Ascending aorta (tissue), 2 donors: Measurements from ENCODE around the gene SLITRK3. TPM values are rescaled to one million over a fixed set of nuclear protein-coding genes. Genes with fewer than 3 reads are reported as not detected.

Experiments
- DNase-seq, 2 donors: peaks; one replicate each; pipeline ENCODE4 v3.0.0-alpha.2; 2019; ENCODE audit warnings: low spot score in 2 of 2
- H3K27ac ChIP-seq, 2 donors: fragments of 200-600 bp; sonication (generic); one replicate each; pipeline ENCODE4 v1.5.1; 2016 to 2017; ENCODE audit warnings: mild to moderate bottlenecking in 1 of 2
- H3K27me3 ChIP-seq: fragments of 200-600 bp; sonication (generic); one replicate; pipeline ENCODE4 v1.5.1; 2017
- H3K36me3 ChIP-seq, 2 donors: fragments of 200-600 bp; sonication (generic); one replicate each; pipeline ENCODE4 v1.5.1; 2016
- H3K4me1 ChIP-seq, 2 donors: fragments of 200-600 bp; sonication (generic); one replicate each; pipeline ENCODE4 v1.5.1; 2016 to 2017; ENCODE audit warnings: mild to moderate bottlenecking in 1 of 2
- H3K4me3 ChIP-seq, 2 donors: fragments of 200-600 bp; sonication (generic); one replicate each; pipeline ENCODE4 v1.5.1; 2016 to 2017; ENCODE audit warnings: mild to moderate bottlenecking in 1 of 2
- H3K9me3 ChIP-seq, 2 donors: fragments of 200-600 bp; sonication (generic); one replicate each; pipeline ENCODE4 v1.5.1; 2016
- CTCF ChIP-seq, 3 experiments: fragments of 200-600 bp in 2 of 3; fragments of 450-650 bp in 1 of 3; sonication (generic) in 2 of 3; IDR thresholded peaks; one replicate each; pipeline ENCODE4 v1.5.1; 2016 to 2019; ENCODE audit warnings: antibody characterized with exemption in 3 of 3, mild to moderate bottlenecking in 1 of 3, moderate library complexity in 1 of 3
- intact Hi-C: fragments of 100-400 bp; cut with DNase I; formaldehyde crosslinking; loops from one replicate; pipeline ENCODE4 v1.15.1; 2023
- total RNA-seq: library from RNA; depleted of rRNA; stranded (reverse); fragments of >200 nt; gene quantifications from one replicate; pipeline ENCODE4 v1.1.0, GENCODE V29; 2016

Gene SLITRK3
- total RNA-seq, 1 donor from 2014 or later: not detected

GRCh38 chr3:165217739-165218138 lies 21.6 kb upstream of the SLITRK3 start:
- no peaks in the 10 kb centered on the region for H3K4me1 ChIP-seq
- no peak for TF ChIP-seq CTCF (IDR thresholded peaks at IDR 0.05)
- H3K9me3 ChIP-seq: no peaks in the 10 kb centered on the region
- H3K27me3 ChIP-seq: no peaks in the 10 kb centered on the region
- H3K36me3 ChIP-seq: no peaks in the 10 kb centered on the region
- DNase-seq: no peak
- H3K4me3 ChIP-seq: no peak overlapping the region
- intact Hi-C loops: no loop called here
- H3K27ac ChIP-seq: no peak overlapping the region

DNA sequence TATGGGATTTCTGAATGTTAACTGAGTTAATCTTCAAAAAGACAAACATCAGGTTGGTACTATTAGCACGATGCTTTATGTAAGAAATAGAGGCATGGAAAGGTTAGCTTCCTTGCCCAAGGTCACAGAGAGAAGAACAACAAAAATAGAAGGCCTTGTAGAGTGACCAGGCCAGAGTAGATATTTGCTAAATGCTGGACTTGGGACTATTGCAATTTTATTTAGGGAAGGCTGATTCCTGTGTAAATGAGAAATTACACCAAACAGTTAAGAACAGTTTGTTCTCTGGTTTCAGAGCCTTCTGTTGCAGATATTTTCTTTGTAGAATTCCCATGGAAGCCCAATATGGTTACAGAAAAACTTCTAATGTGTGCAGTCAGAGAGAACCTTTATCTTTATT lies 16.4 kb upstream of the SLITRK3 start:
- H3K9me3 ChIP-seq: no peaks in the 10 kb centered on the region
- DNase-seq: no peak
- TF ChIP-seq CTCF (IDR thresholded peaks at IDR 0.05): no peak
- intact Hi-C loops: no loop called here
- H3K27ac ChIP-seq: no peak overlapping the region
- H3K27me3 ChIP-seq: no peaks in the 10 kb centered on the region
- no peaks in the 10 kb centered on the region for H3K36me3 ChIP-seq
- no peak overlapping the region for H3K4me3 ChIP-seq
- no peaks in the 10 kb centered on the region for H3K4me1 ChIP-seq

DNA sequence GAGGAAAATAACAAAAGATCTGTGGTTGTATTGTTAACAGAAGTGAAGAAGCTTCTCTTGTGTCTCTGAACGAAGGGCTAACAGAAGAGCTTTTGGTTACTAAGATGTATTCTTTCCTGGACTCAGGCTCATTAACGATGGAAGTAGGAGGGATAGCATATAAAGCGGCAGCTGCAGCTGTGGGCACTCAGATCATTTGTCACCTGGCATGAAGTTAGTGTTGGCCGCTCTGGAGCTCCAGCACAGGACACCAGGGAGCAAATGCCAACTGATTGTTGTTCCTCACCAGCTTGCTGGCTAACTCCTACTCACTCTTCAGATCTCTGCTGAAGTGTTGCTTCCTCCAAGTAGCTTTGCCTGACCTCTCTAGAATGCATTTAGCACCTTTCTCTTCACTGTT lies 15.5 kb upstream of the SLITRK3 start:
- H3K27ac ChIP-seq: no peak overlapping the region
- no peaks in the 10 kb centered on the region for H3K9me3 ChIP-seq
- H3K4me1 ChIP-seq: no peaks in the 10 kb centered on the region
- intact Hi-C loops: no loop called here
- no peaks in the 10 kb centered on the region for H3K27me3 ChIP-seq
- no peak for DNase-seq
- H3K36me3 ChIP-seq: no peaks in the 10 kb centered on the region
- no peak for TF ChIP-seq CTCF (IDR thresholded peaks at IDR 0.05)
- no peak overlapping the region for H3K4me3 ChIP-seq

- no peaks in the 10 kb centered on the region for H3K27me3 ChIP-seq
- no peak for DNase-seq
- H3K27ac ChIP-seq: no peak overlapping the region
- no peak for TF ChIP-seq CTCF (IDR thresholded peaks at IDR 0.05)
- no peak overlapping the region for H3K4me3 ChIP-seq
- no peaks in the 10 kb centered on the region for H3K4me1 ChIP-seq
- intact Hi-C loops: no loop called here
- no peaks in the 10 kb centered on the region for H3K36me3 ChIP-seq
- no peaks in the 10 kb centered on the region for H3K9me3 ChIP-seq
Measured at GRCh38 chr3:165210727-165211126, 14.5 kb upstream of the SLITRK3 start.

DNA sequence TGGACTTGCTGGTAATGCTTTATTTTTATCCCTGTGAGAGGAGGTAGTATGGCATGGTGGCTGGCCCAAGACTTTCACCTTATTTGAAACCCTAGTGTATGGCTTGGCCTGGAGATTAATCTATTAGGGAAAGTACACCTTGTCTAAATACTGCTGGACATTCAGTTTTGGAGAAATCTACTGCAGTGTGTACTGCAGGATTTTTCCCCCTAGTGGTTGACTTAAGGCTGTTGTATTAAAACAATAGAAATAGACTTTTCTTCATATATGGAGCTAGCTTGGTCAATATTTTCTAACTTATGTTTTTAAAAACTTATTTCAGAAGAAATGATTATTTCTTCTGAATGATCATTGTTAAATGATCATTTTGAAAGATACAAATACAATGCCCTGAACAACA lies 13.9 kb upstream of the SLITRK3 start:
- Histone ChIP-seq H3K4me1 (no peaks in the 10 kb centered on the region), H3K9me3 (no peaks in the 10 kb centered on the region), H3K4me3 (no peak overlapping the region), H3K27ac (no peak overlapping the region), H3K36me3 (no peaks in the 10 kb centered on the region), H3K27me3 (no peaks in the 10 kb centered on the region)
- TF ChIP-seq CTCF (IDR thresholded peaks at IDR 0.05): peak in 1 of 3 experiments; percentile 23
- intact Hi-C loops: no loop called here
- DNase-seq: no peak
